ENCODE data around the gene MRPL1.
A peak's percentile ranks its signal among the peaks of the same experiment; 100 is the strongest.
"Not testable (repeated sequence)": the region's sequence is repeated elsewhere in the genome, so short reads cannot be mapped to it uniquely, and the experiment has no call there.

Gene MRPL1

DNA sequence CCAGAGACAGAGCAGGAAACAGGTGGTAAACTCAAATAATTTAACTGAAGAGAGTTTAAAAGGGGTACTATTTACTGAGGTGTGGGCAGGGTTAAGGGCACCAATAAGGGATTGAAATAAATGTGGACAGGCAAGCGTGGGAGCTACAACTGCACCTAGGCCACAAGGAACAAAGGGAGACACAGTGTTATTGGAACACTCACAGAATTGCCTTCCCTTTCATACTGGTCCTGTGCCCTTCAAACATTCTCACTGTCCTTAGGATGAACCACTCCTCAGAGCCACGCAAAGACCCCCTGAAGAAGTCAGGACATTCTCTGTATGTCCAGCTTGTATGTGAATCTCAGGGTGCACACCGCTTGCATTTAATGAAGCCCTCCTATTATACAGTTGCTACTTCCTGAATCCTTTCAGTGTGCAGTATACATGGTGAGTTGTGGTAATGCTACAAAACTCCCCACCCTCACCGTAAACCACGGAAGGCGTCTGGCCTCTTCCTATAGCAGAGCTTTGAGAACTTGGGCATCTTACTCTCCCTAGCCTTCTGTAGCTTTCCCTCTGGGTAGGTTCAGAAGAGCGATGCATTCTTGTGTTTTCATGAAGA, 9.6 kb upstream of the MRPL1 start:
- no peak for DNase-seq

GRCh38 chr4:77854431-77855111, 8.1 kb upstream of the MRPL1 start:
- DNase-seq, result no peak

- DNase-seq, result no peak
Measured at GRCh38 chr4:77856152-77856551, 6.5 kb upstream of the MRPL1 start.

DNA sequence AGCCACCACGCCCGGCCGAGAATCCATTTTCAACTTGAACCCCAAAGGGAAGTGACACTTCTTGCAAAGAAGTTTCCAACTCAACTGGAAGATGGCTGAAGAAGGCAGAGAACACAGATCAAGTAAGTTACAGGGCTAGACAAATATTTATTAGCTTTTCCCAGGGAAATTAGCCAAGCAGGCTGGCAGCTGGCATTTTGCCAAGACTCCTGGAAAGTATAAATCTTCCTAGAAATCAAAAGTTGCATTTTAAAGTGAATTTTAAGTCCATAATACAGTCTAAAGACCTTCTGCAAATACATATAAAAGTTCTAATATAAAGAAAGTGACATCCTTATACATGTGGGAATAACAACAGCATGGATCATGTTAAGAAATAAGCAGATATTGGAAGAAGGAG, 3.4 kb upstream of the MRPL1 start:
- DNase-seq, result no peak

- no peak for DNase-seq
Measured at GRCh38 chr4:77861495-77861894, 1.1 kb upstream of the MRPL1 start.

DNA sequence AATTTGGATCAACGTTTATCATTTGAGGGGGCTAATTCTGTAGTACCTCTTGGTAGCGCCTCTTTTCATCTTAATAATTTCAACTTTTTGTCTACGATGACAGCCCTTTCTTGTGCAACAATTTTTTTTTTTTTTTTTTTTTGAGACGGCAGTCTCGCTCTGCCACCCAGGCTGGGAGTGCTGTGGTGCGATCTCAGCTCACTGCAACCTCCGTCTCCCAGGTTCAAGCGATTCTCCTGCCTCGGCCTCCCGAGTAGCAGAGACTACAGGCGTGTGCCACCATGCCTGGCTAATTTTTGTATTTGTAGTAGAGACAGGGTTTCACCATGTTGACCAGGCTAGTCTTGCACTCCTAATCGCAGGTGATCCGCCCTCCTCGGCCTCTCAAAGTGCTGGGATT, 711 bp downstream of the MRPL1 start:
- not testable (repeated sequence) for DNase-seq

GRCh38 chr4:77865259-77865658, 2.6 kb downstream of the MRPL1 start:
- DNase-seq, result no peak

DNA sequence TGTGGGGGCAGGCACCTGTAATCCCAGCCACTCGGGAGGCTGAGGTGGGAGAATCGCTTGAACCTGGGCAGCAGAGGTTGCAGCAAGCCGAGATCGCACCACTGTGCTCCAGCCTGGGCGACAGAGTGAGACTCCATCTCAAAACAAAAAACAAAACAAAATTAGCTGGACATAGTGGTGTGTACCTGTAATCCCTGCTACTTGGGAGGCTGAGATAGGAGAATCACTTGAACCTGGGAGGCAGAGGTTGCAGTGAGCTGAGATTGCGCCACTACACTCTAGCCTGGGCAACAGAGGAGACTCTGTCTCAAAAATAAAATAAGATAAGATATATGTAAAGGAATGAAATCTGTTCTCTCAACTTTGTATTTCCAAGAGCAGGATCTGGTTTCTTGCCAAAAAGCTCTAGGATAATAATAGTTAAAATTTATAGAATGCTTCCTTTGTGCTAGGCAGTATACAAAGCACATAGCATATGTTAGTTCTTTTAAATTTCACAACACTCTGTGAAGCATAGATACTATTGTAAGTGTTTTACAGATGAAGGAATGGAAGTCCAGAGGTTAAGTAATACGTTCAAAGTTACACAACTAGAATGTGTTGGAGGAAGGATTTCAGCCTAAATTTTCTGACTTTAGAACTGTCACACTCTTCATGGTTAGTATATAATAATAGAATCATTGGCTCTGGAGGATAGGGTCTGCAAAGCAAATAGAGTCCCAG, 10.3 kb downstream of the MRPL1 start:
- no peak for DNase-seq

DNA sequence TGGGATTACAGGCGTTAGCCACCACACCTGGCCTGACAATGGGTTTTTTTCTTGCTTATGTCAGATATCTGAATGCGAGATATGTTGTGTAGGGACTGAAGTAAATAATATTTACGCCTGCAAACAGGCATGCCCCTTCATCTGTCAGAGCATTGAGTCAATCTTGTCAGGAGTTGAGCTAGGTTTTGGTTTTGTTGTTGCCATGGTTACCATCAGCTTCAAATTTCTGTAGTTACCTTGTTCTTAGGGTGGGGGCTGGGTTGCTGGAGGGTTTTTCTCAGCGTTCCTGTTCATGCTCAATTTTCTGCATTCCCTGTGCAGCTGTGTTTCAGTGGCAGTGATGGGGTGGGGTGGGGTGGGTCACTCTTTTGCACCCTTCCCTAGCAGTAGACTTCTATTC, 14.5 kb downstream of the MRPL1 start:
- DNase-seq, result no peak

DNA sequence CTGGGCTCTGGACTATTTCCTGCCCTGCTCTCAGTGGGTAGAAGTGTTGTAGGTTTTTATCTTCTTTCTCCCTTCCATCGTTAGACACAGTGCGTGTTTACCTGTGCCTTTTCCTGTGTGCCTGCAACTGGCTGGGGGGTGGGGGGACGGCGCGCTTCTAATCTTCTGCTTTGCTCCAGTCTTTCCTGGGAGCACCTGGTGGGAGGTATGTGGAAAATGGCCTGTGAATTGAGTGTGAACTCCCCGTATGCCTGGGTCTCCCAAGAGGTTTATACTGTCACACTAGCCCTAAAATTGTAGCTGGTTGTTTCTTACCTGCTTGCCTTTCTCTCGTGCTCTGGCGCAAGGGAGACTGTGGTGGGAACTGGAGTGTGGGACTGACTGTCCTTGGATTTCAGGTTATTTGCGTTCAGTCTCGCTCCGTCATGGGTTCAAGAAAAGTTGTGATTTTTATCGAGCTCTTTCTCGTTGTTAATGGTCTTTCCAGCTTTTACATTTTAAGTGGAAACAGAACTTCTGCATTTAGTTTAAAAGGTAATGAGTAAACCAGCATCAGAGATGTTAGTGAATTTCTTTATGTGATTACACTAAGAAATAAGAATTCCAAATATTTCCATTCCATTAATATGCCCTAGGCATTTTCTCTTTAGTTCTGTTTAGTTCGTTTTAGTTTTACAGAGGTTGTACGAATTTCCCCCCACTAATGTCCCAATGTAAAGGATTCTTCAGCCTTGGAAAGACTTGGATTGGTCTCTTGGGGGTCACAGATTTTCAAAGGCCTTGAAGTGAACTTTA, 15.3 kb downstream of the MRPL1 start:
- no peak for DNase-seq

DNA sequence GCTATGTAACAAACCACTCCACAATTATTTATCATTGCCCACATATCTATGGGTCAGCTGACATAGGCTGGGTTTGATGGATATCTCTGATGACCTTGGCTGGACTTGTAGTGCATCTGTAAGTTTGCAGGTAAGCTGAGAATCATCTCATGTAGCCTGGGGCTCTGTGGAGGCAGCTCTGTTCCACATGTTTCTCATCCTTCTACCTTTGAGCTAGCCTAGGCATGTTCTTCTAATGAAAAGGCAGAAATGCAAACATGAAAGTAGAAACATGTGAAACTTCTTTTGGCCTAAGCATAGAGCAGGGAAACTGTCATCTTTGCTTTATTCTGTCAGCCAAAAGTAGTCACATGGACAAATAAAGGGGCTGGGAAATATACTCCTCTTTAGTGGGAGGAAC, 18.2 kb downstream of the MRPL1 start:
- no peak for DNase-seq

GRCh38 chr4:77881460-77882295, 19.0 kb downstream of the MRPL1 start:
- DNase-seq, result no peak

DNA sequence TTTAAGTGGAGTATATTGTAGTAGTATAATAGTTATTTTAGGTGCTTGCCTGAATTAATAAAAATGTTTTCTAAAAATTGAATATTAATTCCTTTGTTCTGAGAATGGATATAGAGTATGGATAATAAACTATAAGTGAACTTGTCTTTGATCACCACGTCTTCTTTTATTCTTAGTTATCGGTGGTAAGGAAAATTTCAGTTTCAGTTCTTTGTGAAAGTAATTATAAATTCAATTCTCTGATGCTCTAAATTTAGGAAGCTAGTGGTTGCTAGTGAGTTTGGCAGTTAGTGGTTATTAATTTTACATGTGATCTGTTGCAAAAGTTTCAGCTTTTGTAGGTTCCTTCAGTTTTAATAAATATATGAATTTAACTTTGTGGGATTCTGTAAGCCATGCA, 30.8 kb downstream of the MRPL1 start:
- no peak for DNase-seq

DNA sequence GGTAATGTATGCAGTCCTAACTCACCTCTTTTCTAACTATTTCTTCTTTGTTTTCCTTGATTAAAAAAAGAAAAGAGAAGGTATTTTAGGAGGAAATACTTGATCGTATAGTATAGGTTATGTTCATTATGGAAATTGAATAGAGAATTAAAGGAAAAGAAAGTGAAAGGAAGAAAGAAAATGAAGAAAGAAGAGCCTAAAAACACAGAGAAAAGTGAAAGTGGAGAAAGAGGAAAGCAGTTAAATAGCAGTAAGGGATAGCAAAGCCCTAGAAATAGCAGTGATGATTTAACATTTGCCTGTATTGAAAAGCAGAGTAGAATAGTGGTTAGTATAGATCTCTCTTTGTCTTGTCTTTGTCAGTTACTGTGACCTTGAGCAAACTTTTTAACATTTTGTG, 37.0 kb downstream of the MRPL1 start:
- DNase-seq, result no peak

- no peak for DNase-seq
Measured at GRCh38 chr4:77903186-77903585, 40.6 kb downstream of the MRPL1 start.

DNA sequence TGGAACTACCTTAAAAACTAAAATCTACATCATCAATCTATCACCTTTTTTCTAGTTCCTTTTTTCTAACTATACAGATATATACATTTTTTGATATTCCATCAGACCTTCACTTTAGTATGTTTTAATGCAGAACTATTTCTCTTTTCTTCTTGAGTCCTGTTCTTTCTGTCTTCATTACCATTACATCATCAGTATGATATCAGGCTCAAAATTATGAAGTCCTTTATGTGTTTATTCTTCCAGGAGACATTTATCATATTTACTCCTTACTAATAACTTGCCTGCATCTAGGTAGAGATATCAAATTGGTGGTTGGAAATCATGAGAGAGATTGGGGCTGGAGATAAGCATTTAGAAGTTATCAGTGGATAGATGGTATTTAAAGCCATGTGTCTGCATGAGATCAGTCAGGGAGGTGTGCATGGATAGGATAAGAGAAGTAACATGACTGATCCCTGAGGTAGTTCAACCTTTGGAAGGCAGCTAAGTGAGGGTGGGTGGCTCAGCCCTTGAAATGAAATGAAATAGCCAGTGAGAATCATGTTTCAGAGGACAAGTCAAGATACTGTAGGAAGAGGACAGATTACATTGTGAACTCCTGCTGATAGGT, 43.1 kb downstream of the MRPL1 start:
- DNase-seq, result no peak

- DNase-seq, result no peak
Measured at GRCh38 chr4:77910676-77911075, 48.0 kb downstream of the MRPL1 start.

GRCh38 chr4:77911091-77911490, 48.5 kb downstream of the MRPL1 start:
- DNase-seq, result no peak

DNA sequence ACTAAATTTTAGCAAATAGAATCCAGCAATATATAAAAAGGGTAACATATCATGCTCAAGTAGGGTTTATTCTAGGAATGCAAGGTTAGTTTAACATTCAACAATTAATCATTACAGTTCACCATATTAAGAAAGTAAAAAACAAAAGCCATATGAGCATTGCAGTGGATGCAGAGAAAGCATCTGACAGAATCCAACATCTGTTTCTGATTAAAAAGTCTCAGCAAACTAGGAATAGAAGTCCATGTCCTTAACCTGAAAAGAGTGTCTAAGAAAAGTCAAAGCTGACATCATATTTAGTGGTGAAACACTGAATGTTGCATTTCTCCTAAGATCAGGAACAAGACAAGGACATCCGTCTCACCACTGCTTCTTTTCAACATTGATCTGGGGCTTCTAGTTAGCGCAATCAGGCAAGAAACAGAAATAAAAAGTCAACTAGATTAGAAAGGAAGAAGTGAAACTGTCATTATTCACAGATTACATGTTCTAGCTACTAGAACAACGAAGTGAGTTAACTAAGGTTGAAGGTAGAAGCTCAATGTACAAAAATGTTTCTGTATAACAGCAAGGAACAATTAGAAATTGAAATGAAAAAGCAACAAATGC, 49.3 kb downstream of the MRPL1 start:
- DNase-seq, result no peak

DNA sequence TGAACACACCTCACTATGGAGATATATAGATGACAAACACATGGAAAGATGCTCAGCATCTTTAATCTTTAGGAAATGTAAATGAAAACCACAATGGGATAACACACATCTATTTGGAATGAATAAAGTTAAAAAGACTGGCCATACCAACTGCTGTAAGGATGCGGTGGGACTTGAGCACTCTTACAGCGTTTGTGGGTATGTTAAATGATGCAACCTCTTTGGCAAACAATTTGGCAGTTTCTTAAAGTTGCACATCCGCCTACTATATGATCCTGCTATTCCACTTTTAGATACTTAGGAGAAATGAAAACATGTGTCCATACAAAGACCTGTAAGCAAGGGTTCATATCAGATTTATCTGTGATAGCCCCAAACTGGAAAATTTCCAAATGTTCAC, 50.7 kb downstream of the MRPL1 start:
- no peak for DNase-seq

DNA sequence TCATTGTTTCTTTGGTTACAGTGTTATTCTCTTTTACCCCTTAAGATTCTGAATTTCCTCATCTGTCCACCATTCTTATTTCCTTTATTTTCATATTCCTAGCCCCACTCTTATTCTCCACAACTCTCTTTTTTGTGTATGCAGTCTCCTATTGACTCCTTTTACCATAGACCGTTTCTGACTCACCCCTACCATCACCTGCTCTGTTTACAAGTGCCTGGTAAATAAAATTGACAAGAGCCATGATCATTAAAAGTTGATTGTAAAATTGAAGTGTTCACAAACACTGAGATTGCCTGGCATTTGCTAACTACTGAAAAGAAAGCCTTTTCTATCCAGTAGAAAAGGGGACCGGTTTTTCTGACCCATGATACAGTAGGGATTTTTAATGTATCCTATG, 54.4 kb downstream of the MRPL1 start:
- DNase-seq, result peak; percentile 79

GRCh38 chr4:77917601-77918000, 55.0 kb downstream of the MRPL1 start:
- peak; percentile 31 for DNase-seq
